HG03378 (cell line): Measurements from ENCODE around the gene CAMKK2.
"Not testable (repeated sequence)": the region's sequence is repeated elsewhere in the genome, so short reads cannot be mapped to it uniquely, and the experiment has no call there.

ENCODE experiments used
- ATAC-seq: cut with Tn5 transposase; IDR thresholded peaks from one replicate; pipeline ENCODE4 v1.9.1; 2021; ENCODE audit warnings: mild to moderate bottlenecking, moderate library complexity; ENCODE audit not compliant: unreplicated experiment

The CAMKK2 gene

GRCh38 chr12:121227294-121227693, 69.2 kb downstream of the CAMKK2 start:
- ATAC-seq, result peak; percentile 48

GRCh38 chr12:121226871-121227270, 69.6 kb downstream of the CAMKK2 start:
- not testable (repeated sequence) for ATAC-seq

GRCh38 chr12:121226399-121226798, 70.1 kb downstream of the CAMKK2 start:
- no peak for ATAC-seq

- ATAC-seq, result no peak
Measured at GRCh38 chr12:121224591-121224990, 71.9 kb downstream of the CAMKK2 start.

- no peak for ATAC-seq
Measured at GRCh38 chr12:121223292-121224285, 72.9 kb downstream of the CAMKK2 start.

GRCh38 chr12:121222847-121223246, 73.7 kb downstream of the CAMKK2 start:
- ATAC-seq, result no peak

GRCh38 chr12:121219353-121219986, 77.0 kb downstream of the CAMKK2 start:
- ATAC-seq, result no peak

- no peak for ATAC-seq
Measured at GRCh38 chr12:121218588-121219352, 77.7 kb downstream of the CAMKK2 start.

GRCh38 chr12:121217761-121218160, 78.7 kb downstream of the CAMKK2 start:
- ATAC-seq, result no peak

GRCh38 chr12:121217063-121217462, 79.4 kb downstream of the CAMKK2 start:
- ATAC-seq, result no peak

GRCh38 chr12:121216102-121216501, 80.4 kb downstream of the CAMKK2 start:
- ATAC-seq, result no peak

- no peak for ATAC-seq
Measured at GRCh38 chr12:121214855-121215745, 81.4 kb downstream of the CAMKK2 start.

- ATAC-seq, result no peak
Measured at GRCh38 chr12:121214166-121214777, 82.2 kb downstream of the CAMKK2 start.

- ATAC-seq, result no peak
Measured at GRCh38 chr12:121212875-121213274, 83.6 kb downstream of the CAMKK2 start.

GRCh38 chr12:121209624-121210572, 86.6 kb downstream of the CAMKK2 start, which contains the start of gene P2RX4:
Gene P2RX4 (plus strand): TSS chr12:121210129. CDS start chr12:121210165, 36 bp downstream.
- ATAC-seq, result peak; percentile 60

GRCh38 chr12:121209221-121209620, 87.3 kb downstream of the CAMKK2 start:
- ATAC-seq, result no peak

- ATAC-seq, result not testable (repeated sequence)
Measured at GRCh38 chr12:121208571-121208970, 87.9 kb downstream of the CAMKK2 start.

GRCh38 chr12:121205491-121205890, 91.0 kb downstream of the CAMKK2 start:
- no peak for ATAC-seq

- no peak for ATAC-seq
Measured at GRCh38 chr12:121203482-121203881, 93.0 kb downstream of the CAMKK2 start.
